Measurements from ENCODE around the gene CENPE.
"Not testable (repeated sequence)": the region's sequence is repeated elsewhere in the genome, so short reads cannot be mapped to it uniquely, and the experiment has no call there.

CENPE gene

GRCh38 chr4:103198111-103198765 lies at the start of gene CENPE:
Gene CENPE, minus strand, starts transcription at chr4:103198343. Its CDS starts 24 bp downstream, at chr4:103198319.
- H3K36me3 ChIP-seq (ENCODE audit: control insufficient read depth in 1 of 2, insufficient read depth in 2 of 2, low read length in 2 of 2): no peaks in the 10 kb centered on the region
- H3K27ac ChIP-seq (ENCODE audit: low read length): peak within 1 kb of the TSS; percentile 42

GRCh38 chr4:103244251-103244650 lies 46.1 kb upstream of the CENPE start:
- no peak overlapping the region for H3K4me3 ChIP-seq (ENCODE audit: low read depth in 1 of 2, low read length in 2 of 2)
- peaks cover 0 to 2% of the 10 kb centered on the region in 2 donors for H3K9me3 ChIP-seq (ENCODE audit: control insufficient read depth in 1 of 2, low read length in 2 of 2)
- no peaks in the 10 kb centered on the region for H3K27me3 ChIP-seq (ENCODE audit: low read depth, low read length)
- no peaks in the 10 kb centered on the region for H3K4me1 ChIP-seq (ENCODE audit: control insufficient read depth in 1 of 2, insufficient read depth in 2 of 2, low read length in 2 of 2)
- no peak overlapping the region for H3K27ac ChIP-seq (ENCODE audit: low read length)
- no peaks in the 10 kb centered on the region for H3K36me3 ChIP-seq (ENCODE audit: control insufficient read depth in 1 of 2, insufficient read depth in 2 of 2, low read length in 2 of 2)

More at GRCh38 chr4:103198111-103198765, at the start of gene CENPE:
- no peaks in the 10 kb centered on the region for H3K9me3 ChIP-seq (ENCODE audit: control insufficient read depth in 1 of 2, low read length in 2 of 2)
- peak within 1 kb of the TSS; percentile 82 to 86 for H3K4me3 ChIP-seq (ENCODE audit: low read depth in 1 of 2, low read length in 2 of 2)
- H3K4me1 ChIP-seq (ENCODE audit: control insufficient read depth in 1 of 2, insufficient read depth in 2 of 2, low read length in 2 of 2): peaks cover 4% of the 10 kb centered on the region in 2 donors
- H3K27me3 ChIP-seq (ENCODE audit: low read depth, low read length): no peaks in the 10 kb centered on the region

- not testable (repeated sequence) for H3K27ac ChIP-seq (ENCODE audit: low read length); H3K36me3 ChIP-seq (ENCODE audit: control insufficient read depth in 1 of 2, insufficient read depth in 2 of 2, low read length in 2 of 2); H3K9me3 ChIP-seq (ENCODE audit: control insufficient read depth in 1 of 2, low read length in 2 of 2); H3K27me3 ChIP-seq (ENCODE audit: low read depth, low read length); H3K4me1 ChIP-seq (ENCODE audit: control insufficient read depth in 1 of 2, insufficient read depth in 2 of 2, low read length in 2 of 2); H3K4me3 ChIP-seq (ENCODE audit: low read depth in 1 of 2, low read length in 2 of 2)
Measured at GRCh38 chr4:103230938-103231337, 32.8 kb upstream of the CENPE start.

GRCh38 chr4:103223556-103223955 lies 25.4 kb upstream of the CENPE start:
- H3K36me3 ChIP-seq (ENCODE audit: control insufficient read depth in 1 of 2, insufficient read depth in 2 of 2, low read length in 2 of 2); H3K4me3 ChIP-seq (ENCODE audit: low read depth in 1 of 2, low read length in 2 of 2); H3K27me3 ChIP-seq (ENCODE audit: low read depth, low read length); H3K4me1 ChIP-seq (ENCODE audit: control insufficient read depth in 1 of 2, insufficient read depth in 2 of 2, low read length in 2 of 2); H3K9me3 ChIP-seq (ENCODE audit: control insufficient read depth in 1 of 2, low read length in 2 of 2); H3K27ac ChIP-seq (ENCODE audit: low read length): not testable (repeated sequence)

- Histone ChIP-seq H3K9me3 (ENCODE audit: control insufficient read depth in 1 of 2, low read length in 2 of 2) (no peaks in the 10 kb centered on the region), H3K27ac (ENCODE audit: low read length) (no peak overlapping the region), H3K27me3 (ENCODE audit: low read depth, low read length) (no peaks in the 10 kb centered on the region), H3K4me1 (ENCODE audit: control insufficient read depth in 1 of 2, insufficient read depth in 2 of 2, low read length in 2 of 2) (no peaks in the 10 kb centered on the region), H3K4me3 (ENCODE audit: low read depth in 1 of 2, low read length in 2 of 2) (no peak overlapping the region), H3K36me3 (ENCODE audit: control insufficient read depth in 1 of 2, insufficient read depth in 2 of 2, low read length in 2 of 2) (no peaks in the 10 kb centered on the region)
Measured at GRCh38 chr4:103207673-103208072, 9.5 kb upstream of the CENPE start.

- no peaks in the 10 kb centered on the region for H3K9me3 ChIP-seq (ENCODE audit: control insufficient read depth in 1 of 2, low read length in 2 of 2)
- H3K27me3 ChIP-seq (ENCODE audit: low read depth, low read length): no peaks in the 10 kb centered on the region
- no peak overlapping the region for H3K27ac ChIP-seq (ENCODE audit: low read length)
- no peaks in the 10 kb centered on the region for H3K4me1 ChIP-seq (ENCODE audit: control insufficient read depth in 1 of 2, insufficient read depth in 2 of 2, low read length in 2 of 2)
- no peaks in the 10 kb centered on the region for H3K36me3 ChIP-seq (ENCODE audit: control insufficient read depth in 1 of 2, insufficient read depth in 2 of 2, low read length in 2 of 2)
- no peak overlapping the region for H3K4me3 ChIP-seq (ENCODE audit: low read depth in 1 of 2, low read length in 2 of 2)
Measured at GRCh38 chr4:103204111-103204510, 6.0 kb upstream of the CENPE start.

- Histone ChIP-seq H3K27ac (ENCODE audit: low read length) (no peak overlapping the region), H3K27me3 (ENCODE audit: low read depth, low read length) (no peaks in the 10 kb centered on the region), H3K36me3 (ENCODE audit: control insufficient read depth in 1 of 2, insufficient read depth in 2 of 2, low read length in 2 of 2) (no peaks in the 10 kb centered on the region), H3K4me3 (ENCODE audit: low read depth in 1 of 2, low read length in 2 of 2) (no peak overlapping the region), H3K4me1 (ENCODE audit: control insufficient read depth in 1 of 2, insufficient read depth in 2 of 2, low read length in 2 of 2) (peaks cover 4% of the 10 kb centered on the region in 2 donors), H3K9me3 (ENCODE audit: control insufficient read depth in 1 of 2, low read length in 2 of 2) (no peaks in the 10 kb centered on the region)
Measured at GRCh38 chr4:103201724-103202123, 3.6 kb upstream of the CENPE start.

GRCh38 chr4:103201253-103201652 lies 3.1 kb upstream of the CENPE start:
- peaks cover 4% of the 10 kb centered on the region in 2 donors for H3K4me1 ChIP-seq (ENCODE audit: control insufficient read depth in 1 of 2, insufficient read depth in 2 of 2, low read length in 2 of 2)
- H3K36me3 ChIP-seq (ENCODE audit: control insufficient read depth in 1 of 2, insufficient read depth in 2 of 2, low read length in 2 of 2): no peaks in the 10 kb centered on the region
- no peak overlapping the region for H3K27ac ChIP-seq (ENCODE audit: low read length)
- H3K27me3 ChIP-seq (ENCODE audit: low read depth, low read length): no peaks in the 10 kb centered on the region
- H3K4me3 ChIP-seq (ENCODE audit: low read depth in 1 of 2, low read length in 2 of 2): no peak overlapping the region
- no peaks in the 10 kb centered on the region for H3K9me3 ChIP-seq (ENCODE audit: control insufficient read depth in 1 of 2, low read length in 2 of 2)

- Histone ChIP-seq H3K27ac (ENCODE audit: low read length) (no peak overlapping the region), H3K9me3 (ENCODE audit: control insufficient read depth in 1 of 2, low read length in 2 of 2) (no peaks in the 10 kb centered on the region), H3K4me1 (ENCODE audit: control insufficient read depth in 1 of 2, insufficient read depth in 2 of 2, low read length in 2 of 2) (peaks cover 4% of the 10 kb centered on the region in 2 donors), H3K36me3 (ENCODE audit: control insufficient read depth in 1 of 2, insufficient read depth in 2 of 2, low read length in 2 of 2) (no peaks in the 10 kb centered on the region), H3K27me3 (ENCODE audit: low read depth, low read length) (no peaks in the 10 kb centered on the region), H3K4me3 (ENCODE audit: low read depth in 1 of 2, low read length in 2 of 2) (peak overlapping the region; percentile 82 to 86)
Measured at GRCh38 chr4:103199009-103199408, 866 bp upstream of the CENPE start.

- Histone ChIP-seq H3K36me3 (ENCODE audit: control insufficient read depth in 1 of 2, insufficient read depth in 2 of 2, low read length in 2 of 2) (no peaks in the 10 kb centered on the region), H3K27ac (ENCODE audit: low read length) (no peak overlapping the region), H3K9me3 (ENCODE audit: control insufficient read depth in 1 of 2, low read length in 2 of 2) (no peaks in the 10 kb centered on the region), H3K4me3 (ENCODE audit: low read depth in 1 of 2, low read length in 2 of 2) (peak overlapping the region; percentile 82 to 86), H3K4me1 (ENCODE audit: control insufficient read depth in 1 of 2, insufficient read depth in 2 of 2, low read length in 2 of 2) (peaks cover 4% of the 10 kb centered on the region in 2 donors), H3K27me3 (ENCODE audit: low read depth, low read length) (no peaks in the 10 kb centered on the region)
Measured at GRCh38 chr4:103197765-103198110, 405 bp downstream of the CENPE start.

- Histone ChIP-seq H3K9me3 (ENCODE audit: control insufficient read depth in 1 of 2, low read length in 2 of 2) (no peaks in the 10 kb centered on the region), H3K36me3 (ENCODE audit: control insufficient read depth in 1 of 2, insufficient read depth in 2 of 2, low read length in 2 of 2) (no peaks in the 10 kb centered on the region), H3K4me1 (ENCODE audit: control insufficient read depth in 1 of 2, insufficient read depth in 2 of 2, low read length in 2 of 2) (peaks cover 4% of the 10 kb centered on the region in 2 donors), H3K4me3 (ENCODE audit: low read depth in 1 of 2, low read length in 2 of 2) (no peak overlapping the region), H3K27me3 (ENCODE audit: low read depth, low read length) (no peaks in the 10 kb centered on the region), H3K27ac (ENCODE audit: low read length) (no peak overlapping the region)
Measured at GRCh38 chr4:103193457-103193856, 4.7 kb downstream of the CENPE start.

- Histone ChIP-seq H3K27ac (ENCODE audit: low read length) (no peak overlapping the region), H3K4me1 (ENCODE audit: control insufficient read depth in 1 of 2, insufficient read depth in 2 of 2, low read length in 2 of 2) (no peaks in the 10 kb centered on the region), H3K27me3 (ENCODE audit: low read depth, low read length) (no peaks in the 10 kb centered on the region), H3K36me3 (ENCODE audit: control insufficient read depth in 1 of 2, insufficient read depth in 2 of 2, low read length in 2 of 2) (peaks cover 0 to 6% of the 10 kb centered on the region in 2 donors), H3K9me3 (ENCODE audit: control insufficient read depth in 1 of 2, low read length in 2 of 2) (peaks cover 6 to 10% of the 10 kb centered on the region in 2 donors), H3K4me3 (ENCODE audit: low read depth in 1 of 2, low read length in 2 of 2) (no peak overlapping the region)
Measured at GRCh38 chr4:103171006-103171405, 27.1 kb downstream of the CENPE start.

Data from muscle layer of duodenum (tissue), 2 donors.